Stimulated activated CD8-positive, alpha-beta memory T cell treated with anti-CD3 and anti-CD28 coated beads, Interleukin-4, amount 100 ng/mL, for 1 hour (primary cell): ENCODE data around the gene RAB3A.

Experiments used
- DNase-seq, 2 donors: peaks; one replicate each; pipeline ENCODE4 v3.0.0-alpha.2; 2020; ENCODE audit warnings: low read depth in 2 of 2, low spot score in 1 of 2

Gene RAB3A, protein sequence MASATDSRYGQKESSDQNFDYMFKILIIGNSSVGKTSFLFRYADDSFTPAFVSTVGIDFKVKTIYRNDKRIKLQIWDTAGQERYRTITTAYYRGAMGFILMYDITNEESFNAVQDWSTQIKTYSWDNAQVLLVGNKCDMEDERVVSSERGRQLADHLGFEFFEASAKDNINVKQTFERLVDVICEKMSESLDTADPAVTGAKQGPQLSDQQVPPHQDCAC

DNA sequence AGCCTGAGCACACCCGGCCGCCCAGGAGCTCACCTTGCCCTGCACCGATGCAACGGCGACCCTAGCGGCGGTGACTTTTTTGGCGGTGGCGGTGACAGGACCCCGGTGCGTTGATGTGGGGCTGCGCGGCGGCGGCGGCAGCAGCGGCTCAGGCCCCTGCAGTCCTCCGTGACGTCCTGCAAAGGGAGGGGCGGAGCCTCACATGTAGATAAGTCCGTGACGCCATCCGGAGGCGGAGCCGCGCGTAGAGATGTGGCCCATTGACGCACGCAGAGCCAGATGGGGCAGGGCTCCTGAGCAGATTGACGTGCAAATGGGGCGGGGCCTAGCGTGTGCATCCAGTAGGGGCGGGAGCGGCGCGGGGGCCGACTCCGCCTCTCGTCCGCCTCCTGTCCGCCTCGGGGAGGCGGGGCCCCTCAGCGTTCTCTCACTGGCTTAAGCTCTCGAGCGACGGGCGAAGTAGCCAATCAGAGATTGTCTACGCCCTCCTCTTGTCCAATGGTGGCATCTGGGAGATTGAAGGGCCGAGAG lies at the start of gene RAB3A:
TSS of gene RAB3A (minus strand) at position 180 of the 531 bp plus-strand sequence. CDS start 1,302 bp downstream, outside the sequence.
- peak; percentile 99 for DNase-seq

DNA sequence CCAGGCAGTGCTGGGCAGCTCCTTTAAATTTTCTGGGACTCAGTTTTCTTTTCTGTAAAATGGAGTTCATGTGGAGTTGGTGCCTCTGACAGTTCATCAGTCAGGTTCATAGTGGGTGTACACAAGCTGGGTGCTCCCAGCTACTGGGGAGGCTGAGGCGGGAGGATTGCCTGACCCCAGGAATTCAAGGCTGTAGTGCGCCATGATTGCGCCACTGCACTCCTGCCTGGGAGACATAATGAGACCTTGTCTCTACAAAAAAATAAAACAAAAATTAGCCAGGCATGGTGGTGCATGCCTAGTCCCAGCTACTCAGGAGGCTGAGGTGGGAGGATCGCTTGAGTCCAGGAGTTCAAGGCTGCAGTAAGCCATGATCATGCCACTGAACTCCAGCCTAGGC lies 49.3 kb upstream of the RAB3A start:
- DNase-seq, result no peak

- no peak for DNase-seq
These were observed 48.5 kb upstream of the RAB3A start for GRCh38 chr19:18252370-18252717.

GRCh38 chr19:18251587-18252369 lies 47.9 kb upstream of the RAB3A start:
- peak; percentile 73 for DNase-seq

DNA sequence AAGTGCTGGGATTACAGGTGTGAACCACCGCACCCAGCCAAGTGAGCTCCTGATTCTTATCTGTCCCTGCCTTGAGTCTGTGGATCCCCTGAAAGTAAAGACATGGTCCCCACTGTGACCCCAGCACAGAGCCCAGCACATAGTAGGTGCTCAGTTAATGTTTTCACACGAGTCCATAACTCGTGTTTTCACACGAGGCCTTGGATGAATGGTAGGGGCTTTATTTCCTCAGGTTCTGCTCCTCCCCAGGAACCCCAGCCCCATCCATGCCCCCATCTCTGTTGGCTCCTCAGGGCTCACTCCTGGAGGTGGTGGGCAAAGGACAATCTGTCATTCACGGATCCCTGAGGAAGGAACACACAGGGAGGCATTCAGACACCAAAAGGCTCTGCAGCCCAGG lies 46.0 kb upstream of the RAB3A start:
- no peak for DNase-seq

GRCh38 chr19:18245297-18245696 lies 41.5 kb upstream of the RAB3A start:
- DNase-seq, result no peak

DNA sequence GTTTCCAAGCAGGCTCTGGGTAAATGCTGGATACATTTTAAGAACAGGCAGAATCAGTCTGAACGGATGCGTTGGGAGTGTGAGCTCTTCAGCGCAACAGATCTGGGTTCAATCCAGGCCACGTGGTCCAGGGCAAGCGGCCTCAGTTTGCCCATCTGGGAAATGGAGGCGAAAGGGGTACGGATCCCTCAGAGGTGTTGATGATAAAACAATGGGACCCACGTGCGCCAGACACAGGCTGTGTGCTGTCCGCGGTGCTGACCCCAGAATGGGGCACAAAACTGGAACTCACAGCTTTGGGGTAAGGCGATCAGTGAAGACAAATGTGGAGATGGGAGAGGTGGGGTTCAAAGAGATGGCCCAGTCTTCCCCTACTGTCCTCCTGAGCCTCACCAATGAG lies 35.5 kb upstream of the RAB3A start:
- DNase-seq, result no peak

DNA sequence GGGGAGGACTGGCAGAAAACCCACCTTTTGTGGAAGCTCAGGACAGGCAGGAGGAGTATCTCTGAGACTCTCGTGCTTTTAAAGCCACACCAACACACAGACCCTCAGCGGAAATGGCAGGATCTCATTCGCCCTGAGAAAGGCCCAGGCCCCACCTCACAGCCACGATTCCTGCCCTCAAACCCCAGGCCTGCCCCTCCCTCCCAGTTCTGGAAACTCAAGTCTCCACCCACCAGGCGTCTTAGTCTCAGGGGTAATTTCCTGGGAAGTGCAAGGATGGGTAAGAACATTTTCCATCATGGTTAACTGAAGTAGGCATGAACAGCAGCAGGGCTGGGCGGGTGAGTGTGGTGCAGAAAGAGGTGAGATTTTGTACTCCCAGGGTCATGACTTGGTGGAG lies 30.4 kb upstream of the RAB3A start:
- DNase-seq, result no peak

- peak in 1 of 2 donors; percentile 9 for DNase-seq
These were observed 29.5 kb upstream of the RAB3A start for GRCh38 chr19:18233224-18233825.

GRCh38 chr19:18232540-18233223 lies 28.8 kb upstream of the RAB3A start:
- no peak for DNase-seq

GRCh38 chr19:18231775-18232174 lies 27.9 kb upstream of the RAB3A start:
- no peak for DNase-seq

DNA sequence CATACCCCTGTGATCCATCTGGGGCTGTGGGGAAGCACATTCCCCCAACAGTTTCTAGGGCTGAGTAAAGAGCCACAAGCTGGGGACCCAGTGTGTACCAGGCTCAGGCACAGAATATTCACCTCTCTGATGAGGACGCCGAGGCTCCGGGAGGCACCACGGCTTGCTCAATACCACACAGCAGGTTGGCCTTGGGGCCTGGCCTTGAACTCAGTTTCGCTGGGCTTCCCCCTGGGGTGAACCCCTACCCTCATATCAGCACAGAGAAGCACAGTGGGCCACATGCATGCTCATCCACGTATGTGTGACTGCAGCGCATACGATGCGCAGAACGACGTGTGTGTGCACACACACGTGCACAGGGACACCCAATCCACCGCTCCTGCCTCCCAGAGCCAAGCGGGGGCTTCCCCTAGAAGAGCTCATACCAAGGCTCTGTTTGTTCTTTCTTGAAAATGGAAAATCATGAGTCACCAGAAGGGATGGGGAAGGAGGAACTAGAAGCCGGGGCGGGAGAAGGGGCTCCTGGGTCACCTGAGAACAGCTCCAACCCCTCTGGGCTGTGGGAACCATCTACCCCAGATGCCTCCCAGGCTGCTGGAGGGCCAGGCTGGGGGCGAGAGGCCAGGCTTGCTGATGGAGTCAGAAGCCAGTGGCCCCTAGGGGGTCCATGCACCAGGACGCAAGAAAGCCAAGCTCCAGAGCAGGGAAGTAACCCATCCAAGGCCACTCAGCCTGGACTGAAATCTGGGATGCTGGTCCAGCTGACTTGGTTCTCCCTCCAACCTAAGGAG lies 27.3 kb upstream of the RAB3A start:
- no peak for DNase-seq

- no peak for DNase-seq
These were observed 26.1 kb upstream of the RAB3A start for GRCh38 chr19:18229915-18230314.

DNA sequence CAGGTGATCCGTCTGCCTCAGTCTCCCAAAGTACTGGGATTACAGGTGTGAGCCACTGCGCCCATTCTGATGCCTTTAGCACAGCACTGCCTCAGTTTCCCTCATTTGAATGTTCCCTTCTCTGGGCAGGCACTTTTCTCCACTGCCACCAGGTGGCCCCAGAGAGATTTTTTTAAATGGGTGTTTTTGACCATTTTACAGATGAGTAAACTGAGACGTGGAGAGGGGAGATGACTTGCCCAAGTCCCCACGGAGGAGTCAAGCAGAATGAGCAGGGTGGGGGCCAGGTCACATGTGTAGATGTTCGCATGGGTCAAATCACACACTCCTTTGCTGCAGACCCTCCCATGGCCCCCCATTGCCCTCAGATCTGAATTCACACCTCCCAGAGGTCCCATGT lies 25.6 kb upstream of the RAB3A start:
- DNase-seq, result no peak

- no peak for DNase-seq
These were observed 24.0 kb upstream of the RAB3A start for GRCh38 chr19:18227781-18228271.

GRCh38 chr19:18226956-18227780 lies 23.3 kb upstream of the RAB3A start:
- no peak for DNase-seq

DNA sequence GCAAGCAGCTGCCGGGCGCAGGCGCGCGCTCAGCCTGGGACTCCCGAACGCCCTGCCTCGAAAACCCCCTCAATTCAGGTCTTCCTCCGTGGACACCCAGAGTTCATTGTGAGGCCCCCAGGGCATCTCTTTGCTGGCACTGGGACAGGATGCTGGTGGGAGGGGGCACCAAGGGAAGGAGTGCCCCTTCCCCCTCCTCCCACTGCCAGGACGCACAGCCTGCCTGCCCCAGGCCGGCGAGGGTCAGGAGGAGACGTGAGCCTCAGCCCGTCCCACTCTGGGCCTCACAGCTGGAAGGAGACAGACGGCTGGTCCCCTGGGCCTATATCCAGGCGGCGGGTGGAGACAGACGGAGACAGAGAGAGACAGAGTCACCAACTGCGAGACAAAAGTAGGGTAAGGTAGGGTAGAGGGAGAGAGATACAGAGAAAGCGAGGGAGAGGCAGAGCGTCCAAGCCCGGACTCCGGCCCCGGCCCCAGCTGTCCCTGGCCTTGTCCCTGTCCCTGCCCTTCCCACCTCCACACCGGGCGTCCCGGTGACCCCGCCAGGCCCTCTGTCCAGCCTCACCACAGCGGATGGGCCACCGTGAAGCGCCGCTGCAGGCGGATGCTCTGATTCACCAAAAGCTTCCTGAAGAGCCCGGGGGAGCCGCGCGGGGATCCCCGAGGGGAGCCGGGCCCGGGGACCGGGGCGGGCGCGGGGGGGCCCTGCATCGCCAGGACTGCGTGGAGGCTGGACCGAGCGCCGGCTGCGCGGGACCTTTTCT lies 22.0 kb upstream of the RAB3A start, which contains the start of gene PDE4C:
TSS of gene PDE4C (minus strand) at position 737 of the 767 bp plus-strand sequence. CDS start at position 714, 23 bp downstream.
- no peak for DNase-seq

- DNase-seq, result no peak
These were observed 21.5 kb upstream of the RAB3A start for GRCh38 chr19:18225355-18225701.
